Caco-2 (cell line): ENCODE results near the gene FLOT1. TPM values are rescaled to one million over a fixed set of nuclear protein-coding genes. Genes with fewer than 3 reads are reported as not detected.

Experiments
- BruUV-seq: library from RNA; stranded (reverse); fragments of 400-500 nt; replicated peaks from 2 replicates; lab custom pipeline; 2021; lab: Mats Ljungman, UMichigan
- CTCF ChIA-PET: fragments of 300-600 bp; sonication (Branson Sonifier 250); formaldehyde crosslinking; loops from one replicate; lab custom pipeline; 2022; ENCODE audit warnings: antibody characterized with exemption; lab: Charles Lee
- POLR2A ChIA-PET: fragments of 300-600 bp; sonication (Branson Sonifier 250); formaldehyde crosslinking; loops from one replicate; lab custom pipeline; 2022; ENCODE audit warnings: antibody characterized with exemption; lab: Charles Lee
- DNase-seq, 2 experiments: peaks; one replicate each; pipeline versions ENCODE4 v3.0.0 to v3.0.0-alpha.2; 2020 to 2022
- H3K27me3 ChIP-seq: replicated peaks from 2 replicates; pipeline ENCODE4 v1.6.0; 2011; ENCODE audit warnings: low read length; ENCODE audit not compliant: control insufficient read depth, insufficient read depth
- H3K36me3 ChIP-seq: 2 replicates; pipeline ENCODE4 v1.5.1; 2011; ENCODE audit warnings: low read length; ENCODE audit not compliant: control insufficient read depth, insufficient read depth
- H3K4me1 ChIP-seq: fragments of 250-450 bp; sonication (Bioruptor Pico); 2 replicates; pipeline ENCODE4 v1.5.1; 2020; ENCODE audit warnings: mild to moderate bottlenecking
- H3K4me3 ChIP-seq: 2 replicates; pipeline ENCODE4 v1.5.1; 2011; ENCODE audit warnings: low read depth, mild to moderate bottlenecking, control low read depth, low read length
- H3K9me3 ChIP-seq: fragments of 250-450 bp; sonication (Bioruptor Pico); 2 replicates; pipeline ENCODE4 v1.5.1; 2020; ENCODE audit warnings: mild to moderate bottlenecking, moderate library complexity
- H3K27ac Mint-ChIP-seq: one replicate; pipeline ENCODE4 v1.8.0; 2022; ENCODE audit warnings: mixed read lengths; ENCODE audit not compliant: unreplicated experiment
- H3K27me3 Mint-ChIP-seq: one replicate; pipeline ENCODE4 v1.8.0; 2022; ENCODE audit warnings: mixed read lengths; ENCODE audit not compliant: insufficient read depth, unreplicated experiment
- H3K36me3 Mint-ChIP-seq: one replicate; pipeline ENCODE4 v1.8.0; 2022; ENCODE audit warnings: mild to moderate bottlenecking, mixed read lengths; ENCODE audit not compliant: insufficient read depth, unreplicated experiment
- H3K4me1 Mint-ChIP-seq: one replicate; pipeline ENCODE4 v1.8.0; 2022; ENCODE audit warnings: low read depth, mixed read lengths; ENCODE audit not compliant: unreplicated experiment
- H3K4me3 Mint-ChIP-seq: one replicate; pipeline ENCODE4 v1.8.0; 2022; ENCODE audit warnings: mild to moderate bottlenecking, moderate library complexity, mixed read lengths; ENCODE audit not compliant: unreplicated experiment
- H3K9me3 Mint-ChIP-seq: one replicate; pipeline ENCODE4 v1.8.0; 2022; ENCODE audit warnings: mixed read lengths; ENCODE audit not compliant: unreplicated experiment
- intact Hi-C: fragments of 100-400 bp; cut with micrococcal nuclease; formaldehyde crosslinking; loops from one replicate; pipeline ENCODE4 v1.10.0; 2022; ENCODE audit not compliant: unreplicated experiment
- total RNA-seq: library from RNA; stranded (reverse); gene quantifications from 2 replicates; pipeline ENCODE4 v1.2.3, GENCODE V29; 2022
- TF ChIP-seq, protein P1 (sequence below), 2 experiments: fragments of 200-600 bp in 1 of 2; IDR thresholded peaks; 1 replicate in 1 of 2; 2 replicates in 1 of 2; pipeline versions ENCODE4 v1.5.1 to v1.8.0; 2011 to 2022; ENCODE audit warnings: antibody characterized with exemption in 1 of 2, control low read depth in 1 of 2, inconsistent platforms in 1 of 2, low read depth in 1 of 2, low read length in 1 of 2, mild to moderate bottlenecking in 1 of 2, moderate library complexity in 1 of 2; ENCODE audit not compliant: insufficient read depth in 1 of 2, severe bottlenecking in 1 of 2, unreplicated experiment in 1 of 2

Gene FLOT1
- total RNA-seq, 1 experiment from 2014 or later: 113 TPM

DNA sequence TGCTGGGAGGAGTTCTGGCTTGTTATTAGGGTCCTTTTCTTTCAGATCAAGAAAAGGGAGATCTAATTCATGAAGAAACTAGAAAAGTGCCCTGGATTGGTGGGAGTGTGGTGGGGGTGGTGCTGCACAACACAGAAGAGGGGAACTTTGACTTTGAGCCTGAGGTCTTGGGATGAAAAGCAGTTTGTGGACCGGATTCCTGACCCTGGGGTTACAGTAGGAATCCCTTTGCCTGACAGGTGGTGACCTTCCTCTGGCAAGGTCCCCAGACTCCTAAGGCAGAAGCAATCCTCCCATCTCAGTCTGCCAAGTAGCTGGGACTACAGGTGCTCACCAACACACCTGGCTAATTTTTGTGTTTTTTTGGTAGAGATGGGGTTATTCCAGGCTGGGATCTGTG, 47.1 kb upstream of the FLOT1 start:
- intact Hi-C loops: loop anchor here (5.0 kb wide), 1 partner anchor 47 kb away; the partner anchor contains the start of genes FLOT1 and IER3
- Mint-ChIP-seq H3K4me1 (no peaks in the 10 kb centered on the region), H3K27me3 (no peaks in the 10 kb centered on the region), H3K9me3 (no peaks in the 10 kb centered on the region), H3K27ac (no peak overlapping the region), H3K36me3 (no peaks in the 10 kb centered on the region), H3K4me3 (no peak overlapping the region)
- H3K27me3 ChIP-seq: no peaks in the 10 kb centered on the region
- TF ChIP-seq, protein P1, sequence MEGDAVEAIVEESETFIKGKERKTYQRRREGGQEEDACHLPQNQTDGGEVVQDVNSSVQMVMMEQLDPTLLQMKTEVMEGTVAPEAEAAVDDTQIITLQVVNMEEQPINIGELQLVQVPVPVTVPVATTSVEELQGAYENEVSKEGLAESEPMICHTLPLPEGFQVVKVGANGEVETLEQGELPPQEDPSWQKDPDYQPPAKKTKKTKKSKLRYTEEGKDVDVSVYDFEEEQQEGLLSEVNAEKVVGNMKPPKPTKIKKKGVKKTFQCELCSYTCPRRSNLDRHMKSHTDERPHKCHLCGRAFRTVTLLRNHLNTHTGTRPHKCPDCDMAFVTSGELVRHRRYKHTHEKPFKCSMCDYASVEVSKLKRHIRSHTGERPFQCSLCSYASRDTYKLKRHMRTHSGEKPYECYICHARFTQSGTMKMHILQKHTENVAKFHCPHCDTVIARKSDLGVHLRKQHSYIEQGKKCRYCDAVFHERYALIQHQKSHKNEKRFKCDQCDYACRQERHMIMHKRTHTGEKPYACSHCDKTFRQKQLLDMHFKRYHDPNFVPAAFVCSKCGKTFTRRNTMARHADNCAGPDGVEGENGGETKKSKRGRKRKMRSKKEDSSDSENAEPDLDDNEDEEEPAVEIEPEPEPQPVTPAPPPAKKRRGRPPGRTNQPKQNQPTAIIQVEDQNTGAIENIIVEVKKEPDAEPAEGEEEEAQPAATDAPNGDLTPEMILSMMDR (IDR thresholded peaks at IDR 0.05; ENCODE audit: insufficient read depth in 1 of 2, low read depth in 1 of 2, low read length in 1 of 2, severe bottlenecking in 1 of 2, unreplicated experiment in 1 of 2): no peak
- no peaks in the 10 kb centered on the region; the same call in 1 of the 2 replicates for H3K4me1 ChIP-seq
- POLR2A ChIA-PET: interaction anchor here (0.6 kb wide), 1 partner anchor 44 kb away, joined by 3 read pairs; no protein-coding TSS in a partner anchor
- H3K9me3 ChIP-seq: no peaks in the 10 kb centered on the region
- BruUV-seq: no TSS peak
- no peaks in the 10 kb centered on the region for H3K36me3 ChIP-seq
- no peak for DNase-seq
- no peak overlapping the region for H3K4me3 ChIP-seq
- CTCF ChIA-PET: no interaction called here

DNA sequence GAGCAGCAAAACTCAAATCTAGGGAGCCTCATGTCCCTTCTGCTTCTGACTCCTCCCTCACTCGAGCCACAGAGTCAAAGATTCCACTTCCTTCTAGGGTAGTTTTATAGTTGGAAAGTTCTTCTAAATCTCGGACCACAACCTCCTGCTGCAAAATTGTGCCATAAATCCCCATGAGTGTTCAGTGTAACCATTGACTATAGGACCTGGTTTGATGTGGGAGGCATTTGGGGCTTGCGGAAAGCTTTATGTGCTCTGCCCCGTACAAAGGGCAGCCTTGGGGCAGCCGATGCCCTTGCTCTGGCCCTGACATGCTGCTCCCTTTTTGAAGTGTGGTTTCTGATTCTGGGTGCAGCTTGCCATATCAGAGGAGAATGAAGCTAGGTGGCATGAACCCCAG, 45.5 kb upstream of the FLOT1 start:
- no peak for DNase-seq
- Mint-ChIP-seq H3K4me3 (no peak overlapping the region), H3K36me3 (no peaks in the 10 kb centered on the region), H3K4me1 (no peaks in the 10 kb centered on the region), H3K27ac (no peak overlapping the region), H3K27me3 (no peaks in the 10 kb centered on the region), H3K9me3 (no peaks in the 10 kb centered on the region)
- ChIA-PET POLR2A (no interaction called here), CTCF (no interaction called here)
- TF ChIP-seq, protein P1 (IDR thresholded peaks at IDR 0.05; ENCODE audit: insufficient read depth in 1 of 2, low read depth in 1 of 2, low read length in 1 of 2, severe bottlenecking in 1 of 2, unreplicated experiment in 1 of 2): no peak
- no TSS peak for BruUV-seq
- peaks cover 3% of the 10 kb centered on the region for H3K4me1 ChIP-seq
- H3K9me3 ChIP-seq: no peaks in the 10 kb centered on the region
- H3K4me3 ChIP-seq: no peak overlapping the region
- intact Hi-C loops: no loop called here
- no peaks in the 10 kb centered on the region for H3K27me3 ChIP-seq
- H3K36me3 ChIP-seq: no peaks in the 10 kb centered on the region

DNA sequence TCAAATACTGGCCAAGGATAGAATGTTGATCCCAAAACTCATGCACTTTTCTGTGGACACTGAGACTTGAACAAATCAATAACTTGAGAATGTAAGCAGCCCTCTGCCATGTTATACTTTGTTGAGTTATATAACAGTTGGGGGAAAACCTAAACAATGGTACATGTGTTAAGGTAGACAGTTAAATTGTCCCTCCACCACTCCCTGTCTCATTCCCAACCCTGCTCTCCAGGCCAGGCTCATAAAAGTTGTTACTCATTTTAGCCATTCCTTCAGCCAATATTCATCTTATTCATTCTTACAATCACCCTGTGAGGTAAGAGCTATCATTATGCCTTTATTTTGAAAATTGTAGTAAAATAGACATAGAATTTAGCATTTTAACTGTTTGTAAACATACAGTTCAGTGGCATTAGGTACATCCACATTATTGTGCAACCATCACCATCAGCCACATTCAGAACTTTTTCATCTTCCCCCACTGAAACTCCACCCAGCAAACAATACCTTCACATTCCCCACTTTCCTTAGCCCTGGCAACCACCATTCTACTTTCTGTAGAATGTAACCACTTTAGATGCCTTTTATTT, 40.0 kb upstream of the FLOT1 start:
- Mint-ChIP-seq H3K36me3 (no peaks in the 10 kb centered on the region), H3K4me1 (peaks cover 12% of the 10 kb centered on the region), H3K27me3 (no peaks in the 10 kb centered on the region), H3K9me3 (peaks cover 11% of the 10 kb centered on the region), H3K27ac (no peak overlapping the region), H3K4me3 (no peak overlapping the region)
- ChIA-PET POLR2A (no interaction called here), CTCF (no interaction called here)
- Histone ChIP-seq H3K27me3 (no peaks in the 10 kb centered on the region), H3K4me1 (peaks cover 4% of the 10 kb centered on the region; the same call in 1 of the 2 replicates), H3K9me3 (no peaks in the 10 kb centered on the region), H3K36me3 (no peaks in the 10 kb centered on the region), H3K4me3 (no peak overlapping the region)
- intact Hi-C loops: no loop called here
- TF ChIP-seq, protein P1 (IDR thresholded peaks at IDR 0.05; ENCODE audit: insufficient read depth in 1 of 2, low read depth in 1 of 2, low read length in 1 of 2, severe bottlenecking in 1 of 2, unreplicated experiment in 1 of 2): no peak
- no TSS peak for BruUV-seq
- no peak for DNase-seq
